GM12878 (cell line): Measurements from ENCODE around the gene TGFB1. TPM values are rescaled to one million over a fixed set of nuclear protein-coding genes. Genes with fewer than 3 reads are reported as not detected.

Experiments used
- ATAC-seq: fragments of 200-7000 bp; cut with Tn5 transposase; 3 replicates; pipeline ENCODE4 v1.9.1; 2020; ENCODE audit warnings: mild to moderate bottlenecking, moderate library complexity
- BruUV-seq: library from RNA; stranded (reverse); fragments of 400-500 nt; replicated peaks from 2 replicates; lab custom pipeline; 2021; lab: Mats Ljungman, UMichigan
- CTCF ChIA-PET: fragments of 300-600 bp; sonication (Branson Sonifier 250); formaldehyde crosslinking; extraction: SDS; loops from one replicate; lab custom pipeline; 2021; ENCODE audit warnings: inconsistent platforms; lab: Yijun Ruan, JAX
- POLR2A ChIA-PET: fragments of 350-600 bp; formaldehyde crosslinking; extraction: SDS; loops from one replicate; lab custom pipeline; 2021; ENCODE audit warnings: inconsistent platforms; lab: Charles Lee
- RAD21 ChIA-PET: fragments of 300-600 bp; sonication (Branson Sonifier 250); formaldehyde crosslinking; loops from one replicate; lab custom pipeline; 2023; ENCODE audit warnings: antibody characterized with exemption; ENCODE audit not compliant: unreplicated experiment; lab: Charles Lee
- SMC1A ChIA-PET: fragments of 300-600 bp; sonication (Branson Sonifier 250); formaldehyde crosslinking; loops from one replicate; lab custom pipeline; 2023; ENCODE audit not compliant: unreplicated experiment, uncharacterized antibody; lab: Charles Lee
- DNase-seq: peaks from one replicate; pipeline ENCODE4 v3.0.0-alpha.2; 2011; ENCODE audit warnings: low read depth, low spot score
- FAIRE-seq: peaks from 3 replicates; lab custom pipeline; 2011; peaks lifted over from hg19 to GRCh38; lab: Jason Lieb, UNC
- H2AFZ ChIP-seq: 2 replicates; pipeline ENCODE4 v1.6.0; 2011; ENCODE audit warnings: low read depth, low read length, control low read depth; ENCODE audit not compliant: control insufficient read depth
- H3K27ac ChIP-seq: 2 replicates; pipeline ENCODE4 v1.5.1; 2011; ENCODE audit warnings: control low read depth; ENCODE audit not compliant: control insufficient read depth, insufficient read depth
- H3K27me3 ChIP-seq, 2 experiments: replicated peaks in 1 of 2; 2 replicates each; pipeline versions ENCODE4 v1.6.0 to v1.6.1; 2011; ENCODE audit warnings: low read length in 1 of 2; ENCODE audit not compliant: control insufficient read depth in 2 of 2, insufficient read depth in 2 of 2
- H3K36me3 ChIP-seq, 2 experiments: 2 replicates each; pipeline ENCODE4 v1.5.1; 2011; ENCODE audit warnings: low read length in 1 of 2; ENCODE audit not compliant: control insufficient read depth in 2 of 2, insufficient read depth in 2 of 2
- H3K4me1 ChIP-seq: 2 replicates; pipeline ENCODE4 v1.6.1; 2011; ENCODE audit warnings: mild to moderate bottlenecking, low read length, moderate library complexity, mixed read lengths; ENCODE audit not compliant: control insufficient read depth, insufficient read depth
- H3K4me2 ChIP-seq: 2 replicates; pipeline ENCODE4 v1.6.0; 2011; ENCODE audit warnings: control low read depth; ENCODE audit not compliant: control insufficient read depth, insufficient read depth
- H3K4me3 ChIP-seq: fragments of 200-600 bp; sonication (generic); 2 replicates; pipeline ENCODE4 v1.5.1; 2016
- H3K79me2 ChIP-seq: 2 replicates; pipeline ENCODE4 v1.6.0; 2011; ENCODE audit warnings: low read length; ENCODE audit not compliant: control insufficient read depth, insufficient read depth
- H3K9ac ChIP-seq: 2 replicates; pipeline ENCODE4 v1.8.0; 2011; ENCODE audit warnings: low read length, control low read depth, mixed read lengths; ENCODE audit not compliant: control insufficient read depth, insufficient read depth
- H3K9me3 ChIP-seq: replicated peaks from 3 replicates; pipeline ENCODE4 v1.5.1; 2011; ENCODE audit warnings: mild to moderate bottlenecking, low read length; ENCODE audit not compliant: control insufficient read depth, insufficient read depth
- H4K20me1 ChIP-seq: 2 replicates; pipeline ENCODE4 v1.6.0; 2011; ENCODE audit not compliant: control insufficient read depth, insufficient read depth
- BCL11A ChIP-seq: IDR thresholded peaks from 2 replicates; pipeline ENCODE4 v1.6.1; 2011; ENCODE audit warnings: low read depth, low read length
- BHLHE40 ChIP-seq, 2 experiments: fragments of 450-650 bp in 1 of 2; IDR thresholded peaks; 2 replicates each; pipeline ENCODE4 v1.6.1; 2011 to 2017; ENCODE audit warnings: low read depth in 2 of 2, borderline replicate concordance in 1 of 2, improper control_type of control experiment in 1 of 2, low read length in 1 of 2, mild to moderate bottlenecking in 1 of 2
- CBFB ChIP-seq: IDR thresholded peaks from 2 replicates; pipeline ENCODE4 v1.6.1; 2016; ENCODE audit warnings: antibody characterized with exemption, low read depth
- CHD4 ChIP-seq: fragments of 200-600 bp; sonication (generic); IDR thresholded peaks from 2 replicates; pipeline ENCODE4 v1.6.1; 2016; ENCODE audit warnings: mild to moderate bottlenecking
- DPF2 ChIP-seq: fragments of 450-650 bp; IDR thresholded peaks from 2 replicates; pipeline ENCODE4 v1.6.1; 2017; ENCODE audit warnings: mild to moderate bottlenecking
- FOS ChIP-seq: IDR thresholded peaks from 3 replicates; pipeline ENCODE4 v1.6.1; 2011; ENCODE audit warnings: borderline replicate concordance; ENCODE audit not compliant: insufficient read length; ENCODE audit errors: extremely low read depth
- FOXM1 ChIP-seq: IDR thresholded peaks from 2 replicates; pipeline ENCODE4 v1.6.1; 2012; ENCODE audit warnings: low read depth, mild to moderate bottlenecking, inconsistent platforms, low read length, moderate library complexity
- IRF3 ChIP-seq: fragments of 450-650 bp; IDR thresholded peaks from 2 replicates; pipeline ENCODE4 v1.6.1; 2014; ENCODE audit warnings: mild to moderate bottlenecking
- MTA3 ChIP-seq: IDR thresholded peaks from 2 replicates; pipeline ENCODE4 v1.6.1; 2012; ENCODE audit warnings: low read length, inconsistent platforms, borderline replicate concordance
- NR2F1 ChIP-seq: fragments of 450-650 bp; conservative IDR thresholded peaks from 2 replicates; pipeline ENCODE4 v1.6.1; 2017; ENCODE audit warnings: mild to moderate bottlenecking
- POLR2AphosphoS5 ChIP-seq: IDR thresholded peaks from 2 replicates; pipeline ENCODE4 v1.6.1; 2011; ENCODE audit warnings: mild to moderate bottlenecking, low read length, inconsistent platforms
- TAF1 ChIP-seq: IDR thresholded peaks from 2 replicates; pipeline ENCODE4 v1.6.1; 2011; ENCODE audit warnings: mild to moderate bottlenecking, low read depth, low read length, borderline replicate concordance
- ZSCAN29 ChIP-seq: fragments of 450-650 bp; IDR thresholded peaks from 2 replicates; pipeline ENCODE4 v1.6.1; 2017; ENCODE audit warnings: mild to moderate bottlenecking, moderate library complexity
- WGBS: methylation state at CpG from one replicate; pipeline ENCODE4 v1.1.6; 2016; ENCODE audit warnings: low lambda C conversion rate; ENCODE audit not compliant: insufficient replicate concordance, insufficient coverage; ENCODE audit errors: missing lambda C conversion rate; 5-methylcytosine and 5-hydroxymethylcytosine counted together
- in situ Hi-C: fragments of 300-500 bp; cut with MboI; formaldehyde crosslinking; loops from 9 replicates; pipeline ENCODE4 v1.14.3; 2018; ENCODE audit warnings: mixed read lengths
- intact Hi-C: fragments of 100-400 bp; cut with micrococcal nuclease; formaldehyde crosslinking; loops from one replicate; pipeline ENCODE4 v1.14.2; 2022; ENCODE audit not compliant: unreplicated experiment
- polyA plus RNA-seq, 11 experiments: library from polyadenylated mRNA; depleted of rRNA in 4 of 11; unstranded in 6 of 11; stranded (reverse) in 5 of 11; fragments of >200 nt; fragmentation: Nextera tagmentation in 4 of 11; fragmentation: Illumina TruSeq in 1 of 11; extraction: Ambion mirVana in 4 of 11; extraction: Trizol in 1 of 11; gene quantifications; 1 replicate in 1 of 11; 2 replicates in 10 of 11; pipeline versions ENCODE4 v1.2.1 to v1.2.3, GENCODE V29; 2011 to 2016; ENCODE audit warnings: inconsistent platforms in 2 of 11, missing spikeins in 2 of 11, low read depth in 1 of 11
- total RNA-seq, 4 experiments: library from RNA; depleted of rRNA in 3 of 4; stranded (reverse); fragments of >200 nt in 3 of 4; fragmentation: Illumina TruSeq in 1 of 4; extraction: Trizol in 1 of 4; gene quantifications; 2 replicates each; pipeline versions ENCODE4 v1.2.1 to v1.2.3, GENCODE V29; 2013 to 2021
- TF ChIP-seq, protein P1 (sequence below): fragments of 150-350 bp; IDR thresholded peaks from 2 replicates; pipeline ENCODE4 v1.6.1; 2014; ENCODE audit warnings: mild to moderate bottlenecking, low read depth, low read length
- TF ChIP-seq, protein P2 (sequence below): fragments of 450-650 bp; formaldehyde crosslinking; IDR thresholded peaks from 2 replicates; pipeline ENCODE4 v1.4.0; 2022; ENCODE audit warnings: mild to moderate bottlenecking, moderate library complexity

The TGFB1 gene
- total and polyA plus RNA-seq, 10 of the 15 experiments (the other 5 are each of a cell fraction or from before 2014, with no cell fraction given) = 0.23 to 120 (median 10.9) TPM

DNA sequence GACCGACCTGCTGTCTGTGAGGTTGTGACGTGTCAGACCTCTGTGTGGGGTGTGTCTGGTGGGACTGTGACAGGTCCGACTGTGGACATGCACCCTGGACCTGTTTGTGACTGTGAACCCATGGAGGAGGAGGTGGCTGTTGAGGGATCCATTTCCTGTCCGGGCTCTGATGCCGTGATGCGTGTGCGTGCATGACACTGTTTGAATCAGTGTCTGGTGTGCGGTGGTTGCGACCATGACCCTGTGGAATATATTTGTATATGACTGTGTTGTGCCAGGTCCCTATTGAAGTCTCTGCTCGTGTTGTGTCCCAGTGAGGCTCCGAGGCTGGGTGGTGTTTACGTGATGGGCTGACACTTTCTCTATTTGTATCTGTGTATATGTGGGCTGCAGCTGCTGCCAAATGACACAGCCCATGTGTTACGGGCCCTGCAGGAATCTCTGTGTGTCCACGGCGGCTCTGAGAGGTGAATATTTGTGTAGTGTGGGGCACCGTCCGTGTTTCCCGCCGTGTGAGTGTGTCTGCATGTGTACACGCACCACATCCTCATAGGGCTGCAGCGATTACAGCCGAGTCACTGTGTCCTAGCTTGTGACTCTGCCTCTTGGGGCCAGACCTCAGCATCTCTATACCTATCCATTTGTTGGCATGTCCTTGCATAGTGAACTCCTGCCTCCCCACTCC is 25.4 kb downstream of the TGFB1 start (continued):
- TF ChIP-seq POLR2AphosphoS5 = peak; percentile 69; the same call in 1 of the 2 replicates
- TF ChIP-seq ZSCAN29 = no peak
- no peak for TF ChIP-seq CHD4

GRCh38 chr19:41327576-41328156 is 26.1 kb downstream of the TGFB1 start:
- DNase-seq (no peak), FAIRE-seq (no peak), ATAC-seq (peak; percentile 86)
- Histone ChIP-seq H3K36me3 (peaks cover 9 to 28% of the 10 kb centered on the region in 2 experiments), H3K4me2 (peak overlapping the region; percentile 93), H3K9ac (peak overlapping the region; percentile 75), H3K4me1 (peaks cover 37% of the 10 kb centered on the region), H2AFZ (no peak overlapping the region; the same call in none of the 2 replicates), H4K20me1 (no peaks in the 10 kb centered on the region), H3K79me2 (peaks cover 10% of the 10 kb centered on the region), H3K4me3 (peak overlapping the region; percentile 77), H3K27me3 (no peaks in the 10 kb centered on the region), H3K27ac (peak overlapping the region; percentile 93), H3K9me3 (no peaks in the 10 kb centered on the region)
- ChIA-PET SMC1A (interaction anchor here (0.5 to 1.8 kb wide), 12 partner anchors 18 to 226 kb away, joined by 3 to 5 read pairs (median 4); partner anchors contain the start of genes B9D2, CCDC97, DMAC2 and HNRNPUL1), CTCF (interaction anchor here (0.8 to 2.1 kb wide), 8 partner anchors 19 to 236 kb away, joined by 3 to 10 read pairs (median 3); partner anchors contain the start of gene B9D2), RAD21 (interaction anchor here (0.9 to 2.8 kb wide), 11 partner anchors 8 to 124 kb away, joined by 3 to 26 read pairs (median 5); partner anchors contain the start of genes B9D2 and TGFB1), POLR2A (interaction anchor here (0.8 to 1.6 kb wide), 6 partner anchors 19 to 41 kb away, joined by 3 to 5 read pairs (median 4); partner anchors contain the start of genes B9D2 and TGFB1)
- in situ Hi-C loops (no loop called here), intact Hi-C loops (loop anchor here (2.0 kb wide), 1 partner anchor 23 kb away; no protein-coding TSS in a partner anchor)
- under 1% methylated on average over 29 of the region's 33 CpGs for WGBS
- BruUV-seq = no TSS peak
- TF ChIP-seq, protein P1, sequence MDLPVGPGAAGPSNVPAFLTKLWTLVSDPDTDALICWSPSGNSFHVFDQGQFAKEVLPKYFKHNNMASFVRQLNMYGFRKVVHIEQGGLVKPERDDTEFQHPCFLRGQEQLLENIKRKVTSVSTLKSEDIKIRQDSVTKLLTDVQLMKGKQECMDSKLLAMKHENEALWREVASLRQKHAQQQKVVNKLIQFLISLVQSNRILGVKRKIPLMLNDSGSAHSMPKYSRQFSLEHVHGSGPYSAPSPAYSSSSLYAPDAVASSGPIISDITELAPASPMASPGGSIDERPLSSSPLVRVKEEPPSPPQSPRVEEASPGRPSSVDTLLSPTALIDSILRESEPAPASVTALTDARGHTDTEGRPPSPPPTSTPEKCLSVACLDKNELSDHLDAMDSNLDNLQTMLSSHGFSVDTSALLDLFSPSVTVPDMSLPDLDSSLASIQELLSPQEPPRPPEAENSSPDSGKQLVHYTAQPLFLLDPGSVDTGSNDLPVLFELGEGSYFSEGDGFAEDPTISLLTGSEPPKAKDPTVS = no peak
- TF ChIP-seq BHLHE40 (IDR thresholded peaks at IDR 0.05; ENCODE audit: borderline replicate concordance in 1 of 2, low read depth in 2 of 2, low read length in 1 of 2) (peak; percentile 70 to 90), TAF1 (0 out of 2 replicates have a peak, but pooled peaks have one; percentile 9), DPF2 (no peak; the same call in none of the 2 replicates), IRF3 (no peak), POLR2AphosphoS5 (0 out of 2 replicates have a peak, but pooled peaks have one; percentile 24), BCL11A (no peak), FOS (no peak), NR2F1 (peak; percentile 52), CBFB (peak; percentile 64; the same call in 1 of the 2 replicates), MTA3 (peak; percentile 80; the same call in 1 of the 2 replicates), FOXM1 (no peak)
- TF ChIP-seq, protein P2, sequence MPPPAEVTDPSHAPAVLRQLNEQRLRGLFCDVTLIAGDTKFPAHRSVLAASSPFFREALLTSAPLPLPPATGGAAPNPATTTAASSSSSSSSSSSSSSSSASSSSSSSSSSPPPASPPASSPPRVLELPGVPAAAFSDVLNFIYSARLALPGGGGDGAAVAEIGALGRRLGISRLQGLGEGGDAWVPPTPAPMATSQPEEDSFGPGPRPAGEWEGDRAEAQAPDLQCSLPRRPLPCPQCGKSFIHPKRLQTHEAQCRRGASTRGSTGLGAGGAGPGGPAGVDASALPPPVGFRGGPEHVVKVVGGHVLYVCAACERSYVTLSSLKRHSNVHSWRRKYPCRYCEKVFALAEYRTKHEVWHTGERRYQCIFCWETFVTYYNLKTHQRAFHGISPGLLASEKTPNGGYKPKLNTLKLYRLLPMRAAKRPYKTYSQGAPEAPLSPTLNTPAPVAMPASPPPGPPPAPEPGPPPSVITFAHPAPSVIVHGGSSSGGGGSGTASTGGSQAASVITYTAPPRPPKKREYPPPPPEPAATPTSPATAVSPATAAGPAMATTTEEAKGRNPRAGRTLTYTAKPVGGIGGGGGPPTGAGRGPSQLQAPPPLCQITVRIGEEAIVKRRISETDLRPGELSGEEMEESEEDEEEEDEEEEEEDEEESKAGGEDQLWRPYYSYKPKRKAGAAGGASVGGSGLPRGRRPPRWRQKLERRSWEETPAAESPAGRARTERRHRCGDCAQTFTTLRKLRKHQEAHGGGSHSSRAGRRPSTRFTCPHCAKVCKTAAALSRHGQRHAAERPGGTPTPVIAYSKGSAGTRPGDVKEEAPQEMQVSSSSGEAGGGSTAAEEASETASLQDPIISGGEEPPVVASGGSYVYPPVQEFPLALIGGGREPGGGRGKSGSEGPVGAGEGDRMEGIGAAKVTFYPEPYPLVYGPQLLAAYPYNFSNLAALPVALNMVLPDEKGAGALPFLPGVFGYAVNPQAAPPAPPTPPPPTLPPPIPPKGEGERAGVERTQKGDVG (CRISPR knock-in tag) = no peak
